ENCODE data around the gene TRIM41. TPM values are rescaled to one million over a fixed set of nuclear protein-coding genes. Genes with fewer than 3 reads are reported as not detected.

The TRIM41 gene
- total RNA-seq, 1 experiment from 2014 or later, result 34.2 TPM

DNA sequence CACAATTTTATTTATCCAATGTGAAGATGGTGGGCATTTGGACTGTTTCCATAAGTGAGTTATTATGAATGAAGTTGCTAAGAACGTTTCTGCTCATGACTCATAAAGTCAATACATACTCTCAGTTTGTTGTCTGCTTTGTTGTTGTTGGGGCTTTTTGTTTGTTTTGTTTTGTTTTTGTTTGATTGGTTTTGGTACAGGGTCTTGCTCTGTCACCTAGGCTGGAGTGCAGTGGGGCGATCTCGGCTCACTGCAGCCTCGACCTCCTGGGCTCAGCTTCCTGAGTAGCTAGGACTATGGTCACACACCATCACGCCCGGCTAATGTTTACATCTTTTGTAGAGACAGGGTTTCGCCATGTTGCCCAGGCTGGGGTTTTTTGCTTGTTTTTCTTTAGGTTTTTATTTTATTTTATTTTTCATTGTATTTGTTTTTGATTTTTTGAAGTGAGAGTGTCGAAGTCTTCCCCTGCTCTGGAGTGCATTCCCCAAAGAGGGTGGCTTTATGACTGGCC is 36.0 kb upstream of the TRIM41 start:
- Histone ChIP-seq H3K14ac (ENCODE audit: insufficient read depth, low read length) (no peak overlapping the region), H3K79me1 (ENCODE audit: insufficient read depth, low read depth, low read length, poor library complexity, severe bottlenecking) (no peaks in the 10 kb centered on the region), H3K4ac (ENCODE audit: low read depth, low read length) (no peak overlapping the region), H3K9ac (ENCODE audit: extremely low read depth, insufficient read length, low read length) (no peak overlapping the region), H3K27me3 (ENCODE audit: insufficient read depth, low read length) (peaks cover 16% of the 10 kb centered on the region), H2AFZ (ENCODE audit: low read length) (no peak overlapping the region), H4K8ac (replicated peaks; ENCODE audit: insufficient read length, low read depth, low read length) (no peak overlapping the region), H3K79me2 (ENCODE audit: insufficient read depth, low read length) (no peaks in the 10 kb centered on the region), H3K27ac (ENCODE audit: insufficient read length, low read depth, low read length) (no peak overlapping the region), H2AK5ac (ENCODE audit: insufficient read length, low read length) (no peak overlapping the region), H3K9me3 (ENCODE audit: control insufficient read depth, low read depth, low read length) (no peaks in the 10 kb centered on the region), H4K91ac (ENCODE audit: insufficient read length, low read depth, low read length) (no peak overlapping the region), H4K5ac (ENCODE audit: insufficient read length, low read depth, low read length) (no peak overlapping the region), H2BK15ac (ENCODE audit: low read depth, low read length) (no peak overlapping the region), H3K18ac (ENCODE audit: insufficient read length, low read depth, low read length) (no peak overlapping the region), H3K4me2 (ENCODE audit: insufficient read depth, insufficient read length, low read length) (peak overlapping the region; percentile 56), H3K23ac (ENCODE audit: insufficient read length, low read depth, low read length) (no peak overlapping the region), H3K56ac (ENCODE audit: insufficient read length, low read depth, low read length) (no peak overlapping the region), H3K4me1 (ENCODE audit: insufficient read depth, low read length) (no peaks in the 10 kb centered on the region), H2BK20ac (ENCODE audit: low read depth, low read length, poor library complexity, severe bottlenecking) (no peak overlapping the region), H2BK12ac (ENCODE audit: insufficient read length, low read depth, low read length) (no peak overlapping the region), H3T11ph (ENCODE audit: low read length) (no peak overlapping the region), H2BK5ac (ENCODE audit: insufficient read length, low read length) (no peak overlapping the region), H3K23me2 (ENCODE audit: insufficient read length, low read depth, low read length, poor library complexity, severe bottlenecking) (peaks cover 34% of the 10 kb centered on the region), H2BK120ac (ENCODE audit: low read depth, low read length, poor library complexity, severe bottlenecking) (no peak overlapping the region), H4K20me1 (ENCODE audit: control insufficient read depth, insufficient read depth, insufficient read length) (no peaks in the 10 kb centered on the region)
- H3K27ac Mint-ChIP-seq, result peak overlapping the region in 1 of 3 experiments; percentile 65; a peak in 1 of 7 replicates
- TF ChIP-seq, protein P1, sequence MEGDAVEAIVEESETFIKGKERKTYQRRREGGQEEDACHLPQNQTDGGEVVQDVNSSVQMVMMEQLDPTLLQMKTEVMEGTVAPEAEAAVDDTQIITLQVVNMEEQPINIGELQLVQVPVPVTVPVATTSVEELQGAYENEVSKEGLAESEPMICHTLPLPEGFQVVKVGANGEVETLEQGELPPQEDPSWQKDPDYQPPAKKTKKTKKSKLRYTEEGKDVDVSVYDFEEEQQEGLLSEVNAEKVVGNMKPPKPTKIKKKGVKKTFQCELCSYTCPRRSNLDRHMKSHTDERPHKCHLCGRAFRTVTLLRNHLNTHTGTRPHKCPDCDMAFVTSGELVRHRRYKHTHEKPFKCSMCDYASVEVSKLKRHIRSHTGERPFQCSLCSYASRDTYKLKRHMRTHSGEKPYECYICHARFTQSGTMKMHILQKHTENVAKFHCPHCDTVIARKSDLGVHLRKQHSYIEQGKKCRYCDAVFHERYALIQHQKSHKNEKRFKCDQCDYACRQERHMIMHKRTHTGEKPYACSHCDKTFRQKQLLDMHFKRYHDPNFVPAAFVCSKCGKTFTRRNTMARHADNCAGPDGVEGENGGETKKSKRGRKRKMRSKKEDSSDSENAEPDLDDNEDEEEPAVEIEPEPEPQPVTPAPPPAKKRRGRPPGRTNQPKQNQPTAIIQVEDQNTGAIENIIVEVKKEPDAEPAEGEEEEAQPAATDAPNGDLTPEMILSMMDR (conservative IDR thresholded peaks at IDR 0.05), result no peak
- H3K9me3 Mint-ChIP-seq, result peaks cover 16 to 22% of the 10 kb centered on the region in 2 experiments
- H3K36me3 Mint-ChIP-seq (ENCODE audit: insufficient read depth in 1 of 3, low read depth in 3 of 3), result peaks cover 0 to 5% (median 4%) of the 10 kb centered on the region in 3 experiments; a peak in 4 of 7 replicates
- H3K27me3 Mint-ChIP-seq (ENCODE audit: low read depth), result peaks cover 38% of the 10 kb centered on the region
- peak overlapping the region; percentile 91 to 92 for H3K4me3 Mint-ChIP-seq
- H3K4me1 Mint-ChIP-seq, result peaks cover 14 to 26% of the 10 kb centered on the region in 2 experiments
- WGBS (ENCODE audit: extremely low coverage, insufficient read length, low lambda C conversion rate), result no CpG with 5 or more reads among the region's 8 CpGs
- no peak for DNase-seq

Data from H9 (cell line).